ENCODE results near the gene TOX4. TPM values are rescaled to one million over a fixed set of nuclear protein-coding genes. Genes with fewer than 3 reads are reported as not detected.

The TOX4 gene
- total and polyA plus RNA-seq, 2 of the 4 experiments (the other 2 are of a cell fraction) = 26.7 to 56.6 TPM

- no peak for TF ChIP-seq MAFK (IDR thresholded peaks at IDR 0.05; ENCODE audit: low read depth, low read length)
- no peaks in the 10 kb centered on the region for H3K79me1 ChIP-seq (ENCODE audit: low read depth in 1 of 2, low read length in 2 of 2)
- no peak overlapping the region for H2AK5ac ChIP-seq (ENCODE audit: low read depth, low read length)
- no peak overlapping the region for H2AFZ ChIP-seq (replicated peaks; ENCODE audit: low read length, poor library complexity)
- BruUV-seq (replicated peaks) = no TSS peak
- no peak overlapping the region for H3K23ac ChIP-seq (ENCODE audit: low read depth, low read length)
- no peak for DNase-seq
- 0 out of 2 replicates have a peak, but pooled peaks cover 1% of the 10 kb centered on the region for H3K9me3 ChIP-seq (ENCODE audit: control insufficient read depth, insufficient read depth, low read length)
- no peak overlapping the region for H3K4ac ChIP-seq (ENCODE audit: low read depth, low read length)
- H3K4me1 ChIP-seq (ENCODE audit: control insufficient read depth, insufficient read depth, low read length) = no peaks in the 10 kb centered on the region
- H3K56ac ChIP-seq (ENCODE audit: extremely low read depth, insufficient read depth, low read length) = no peak overlapping the region
- no peak overlapping the region for H2BK20ac ChIP-seq (ENCODE audit: low read depth, low read length)
- no peak overlapping the region for H3K4me2 ChIP-seq (ENCODE audit: low read depth, low read length)
- H4K20me1 ChIP-seq (ENCODE audit: insufficient read depth, low read length) = no peaks in the 10 kb centered on the region
- H4K8ac ChIP-seq (ENCODE audit: low read depth in 2 of 2, low read length in 2 of 2) = no peak overlapping the region
- dilution Hi-C loops (cut with HindIII; ENCODE audit: low sequenced_read_pairs, unreplicated experiment) = no loop called here
- no peak overlapping the region for H2BK15ac ChIP-seq (ENCODE audit: low read depth, low read length)
- no peak overlapping the region; the same call in 1 of the 2 replicates for H3K4me3 ChIP-seq (ENCODE audit: insufficient read depth, low read depth, low read length)
- POLR2A ChIA-PET (ENCODE audit: unreplicated experiment) = no interaction called here
- no peak overlapping the region for H4K91ac ChIP-seq (ENCODE audit: insufficient read depth, low read depth, low read length)
- H3K9ac ChIP-seq (ENCODE audit: low read depth, low read length) = no peak overlapping the region
- H2BK120ac ChIP-seq (ENCODE audit: low read depth, low read length) = no peak overlapping the region
- no peaks in the 10 kb centered on the region for H3K36me3 ChIP-seq (ENCODE audit: control insufficient read depth, insufficient read depth, low read length)
- H3K18ac ChIP-seq (ENCODE audit: low read depth, low read length) = no peak overlapping the region
- no peaks in the 10 kb centered on the region for H3K9me1 ChIP-seq (ENCODE audit: insufficient read depth, low read length)
- no peak overlapping the region for H4K5ac ChIP-seq (ENCODE audit: low read depth, low read length)
- WGBS, 2 experiments (ENCODE audit: extremely low coverage in 2 of 2, insufficient read length in 1 of 2) = no CpG with 5 or more reads among the region's 3 CpGs
- in situ Hi-C loops (cut with MboI; ENCODE audit: low sequenced_read_pairs) = no loop called here
- H3K27ac ChIP-seq (ENCODE audit: insufficient read depth, low read length) = no peak overlapping the region
- no peak overlapping the region for H3K14ac ChIP-seq (replicated peaks; ENCODE audit: low read depth, low read length)
- CTCF ChIA-PET = no interaction called here
- intact Hi-C loops (cut with micrococcal nuclease) = no loop called here
- ATAC-seq (ENCODE audit: low read depth) = no peak
- no peak overlapping the region for H2AK9ac ChIP-seq (replicated peaks; ENCODE audit: low read depth, low read length, poor library complexity)
- H2BK5ac ChIP-seq (ENCODE audit: low read depth, low read length, poor library complexity, severe bottlenecking) = no peak overlapping the region
- H3K27me3 ChIP-seq (ENCODE audit: control insufficient read depth, insufficient read depth, low read length) = peaks cover 49% of the 10 kb centered on the region
Observed at GRCh38 chr14:21537090-21537424, 60.1 kb downstream of the TOX4 start.

Measured in IMR-90 (cell line).